Peyer's patch (tissue), 4 donors: ENCODE results near the gene DCLK2.

ENCODE experiments used
- POLR2A ChIP-seq, 2 donors: fragments of 450-650 bp; IDR thresholded peaks; one replicate each; pipeline ENCODE4 v1.5.1; 2017; ENCODE audit warnings: antibody characterized with exemption in 2 of 2, mild to moderate bottlenecking in 2 of 2, moderate library complexity in 2 of 2
- TF ChIP-seq, protein P1 (sequence below), 6 experiments: fragments of 450-650 bp in 4 of 6; fragments of 200-600 bp in 2 of 6; sonication (generic) in 1 of 6; IDR thresholded peaks; one replicate each; pipeline ENCODE4 v1.5.1; 2017 to 2019; ENCODE audit warnings: antibody characterized with exemption in 6 of 6, mild to moderate bottlenecking in 3 of 6, moderate library complexity in 1 of 6

DNA sequence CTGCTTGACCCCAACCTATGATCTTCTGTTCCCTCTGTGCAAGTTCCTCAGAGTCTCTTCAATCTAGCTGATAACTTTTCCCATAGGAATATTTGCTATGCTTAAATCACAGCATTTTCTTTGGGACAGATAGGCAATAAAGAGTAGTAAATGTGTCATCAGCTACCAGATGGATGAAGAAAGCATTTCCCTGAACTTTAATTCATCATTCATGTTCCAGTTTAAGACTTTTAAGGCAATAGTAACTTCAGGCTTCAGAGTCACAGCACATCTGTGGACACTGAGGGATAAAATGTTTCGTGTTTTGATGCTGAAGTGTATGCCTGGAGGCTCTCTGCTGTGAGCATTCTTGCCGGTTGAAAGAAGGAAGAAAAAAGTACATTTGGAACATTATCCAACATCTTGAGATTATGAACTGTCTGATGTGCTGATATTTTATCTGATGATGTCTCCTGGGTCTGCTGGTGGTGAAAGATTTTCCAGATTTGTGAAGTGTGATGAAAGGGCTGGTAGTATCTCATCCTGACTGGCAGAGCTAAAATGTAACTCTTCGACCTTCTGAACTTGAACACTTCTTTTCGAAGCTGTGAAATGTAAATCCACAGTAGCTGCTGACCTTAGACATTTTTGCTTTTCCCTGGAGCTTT is 133.7 kb downstream of the DCLK2 start:
- TF ChIP-seq, protein P1, sequence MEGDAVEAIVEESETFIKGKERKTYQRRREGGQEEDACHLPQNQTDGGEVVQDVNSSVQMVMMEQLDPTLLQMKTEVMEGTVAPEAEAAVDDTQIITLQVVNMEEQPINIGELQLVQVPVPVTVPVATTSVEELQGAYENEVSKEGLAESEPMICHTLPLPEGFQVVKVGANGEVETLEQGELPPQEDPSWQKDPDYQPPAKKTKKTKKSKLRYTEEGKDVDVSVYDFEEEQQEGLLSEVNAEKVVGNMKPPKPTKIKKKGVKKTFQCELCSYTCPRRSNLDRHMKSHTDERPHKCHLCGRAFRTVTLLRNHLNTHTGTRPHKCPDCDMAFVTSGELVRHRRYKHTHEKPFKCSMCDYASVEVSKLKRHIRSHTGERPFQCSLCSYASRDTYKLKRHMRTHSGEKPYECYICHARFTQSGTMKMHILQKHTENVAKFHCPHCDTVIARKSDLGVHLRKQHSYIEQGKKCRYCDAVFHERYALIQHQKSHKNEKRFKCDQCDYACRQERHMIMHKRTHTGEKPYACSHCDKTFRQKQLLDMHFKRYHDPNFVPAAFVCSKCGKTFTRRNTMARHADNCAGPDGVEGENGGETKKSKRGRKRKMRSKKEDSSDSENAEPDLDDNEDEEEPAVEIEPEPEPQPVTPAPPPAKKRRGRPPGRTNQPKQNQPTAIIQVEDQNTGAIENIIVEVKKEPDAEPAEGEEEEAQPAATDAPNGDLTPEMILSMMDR (IDR thresholded peaks at IDR 0.05): no peak
- no peak for TF ChIP-seq POLR2A (IDR thresholded peaks at IDR 0.05)
